Mucosa of descending colon (tissue), 3 donors: ENCODE data around the gene SETD2. TPM values are rescaled to one million over a fixed set of nuclear protein-coding genes. Genes with fewer than 3 reads are reported as not detected.

Experiments
- ATAC-seq: fragments of 200-7000 bp; cut with Tn5 transposase; one replicate; pipeline ENCODE4 v1.9.1; 2020; ENCODE audit warnings: mild to moderate bottlenecking, moderate library complexity
- DNase-seq, 3 donors: peaks; one replicate each; pipeline ENCODE4 v3.0.0-alpha.2; 2020
- H3K36me3 ChIP-seq: fragments of 200-600 bp; one replicate; pipeline ENCODE4 v1.8.0; 2021; ENCODE audit warnings: low read depth, mild to moderate bottlenecking
- H3K4me1 ChIP-seq: fragments of 200-600 bp; one replicate; pipeline ENCODE4 v1.8.0; 2021; ENCODE audit warnings: low read depth, mild to moderate bottlenecking
- H3K4me3 ChIP-seq: fragments of 200-600 bp; one replicate; pipeline ENCODE4 v1.8.0; 2021; ENCODE audit warnings: mild to moderate bottlenecking
- H3K9me3 ChIP-seq: fragments of 200-600 bp; one replicate; pipeline ENCODE4 v1.8.0; 2021; ENCODE audit warnings: mild to moderate bottlenecking
- intact Hi-C, 2 donors: fragments of 100-400 bp; cut with DNase I in 1 of 2; cut with micrococcal nuclease in 1 of 2; formaldehyde crosslinking; loops; one replicate each; pipeline versions ENCODE4 v1.11.0 to v1.11.1; 2022; cut with DNase I, micrococcal nuclease
- total RNA-seq, 3 donors: library from RNA; stranded (reverse); fragmentation: NEBNext Ultra II Directional in 2 of 3; extraction: Animal tissue kit (Norgen Biotek cat#: 25700) in 2 of 3; gene quantifications; one replicate each; pipeline versions ENCODE4 v1.2.1 to v1.2.4, GENCODE V29; 2021 to 2023
- TF ChIP-seq, protein P1 (sequence below): fragments of 200-600 bp; IDR thresholded peaks from one replicate; pipeline ENCODE4 v1.8.0; 2022; ENCODE audit warnings: antibody characterized with exemption, mild to moderate bottlenecking
- donor health status: DM: no; HTN: no; CAD: no; lungs with moderate emphysema.
- donor health status: DM: no; HTN: no; CAD: no.
- donor health status: DM: no; HTN: yes; CAD: no.

SETD2 gene
- total RNA-seq, 3 donors from 2014 or later = 41.5 to 71.1 (median 50.4) TPM

DNA sequence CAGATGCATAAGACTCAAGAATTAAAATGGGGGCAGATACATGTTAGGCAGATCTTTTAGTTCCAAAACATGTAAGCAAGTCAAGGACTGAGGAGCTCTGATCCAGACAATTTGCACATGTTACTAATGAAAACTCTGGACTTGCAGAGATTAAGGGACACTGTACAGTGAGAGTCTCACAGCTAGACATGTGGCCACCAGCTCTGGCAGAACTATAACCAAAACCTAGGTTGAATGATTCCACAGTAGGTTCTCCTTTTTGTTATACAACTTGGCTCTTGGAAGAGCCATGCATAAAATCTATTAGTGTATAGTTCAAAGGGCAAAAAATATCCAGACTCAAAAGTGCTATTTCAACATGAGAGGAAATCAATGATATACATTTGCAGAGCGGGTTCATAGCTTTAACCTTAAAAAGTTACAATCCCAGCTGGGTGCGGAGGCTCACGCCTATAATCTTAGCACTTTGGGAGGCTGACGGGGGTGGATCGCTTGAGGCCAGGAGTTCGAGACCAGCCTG, 61.8 kb downstream of the SETD2 start:
- DNase-seq = no peak
- H3K4me1 ChIP-seq = no peaks in the 10 kb centered on the region
- no peak for ATAC-seq
- TF ChIP-seq, protein P1, sequence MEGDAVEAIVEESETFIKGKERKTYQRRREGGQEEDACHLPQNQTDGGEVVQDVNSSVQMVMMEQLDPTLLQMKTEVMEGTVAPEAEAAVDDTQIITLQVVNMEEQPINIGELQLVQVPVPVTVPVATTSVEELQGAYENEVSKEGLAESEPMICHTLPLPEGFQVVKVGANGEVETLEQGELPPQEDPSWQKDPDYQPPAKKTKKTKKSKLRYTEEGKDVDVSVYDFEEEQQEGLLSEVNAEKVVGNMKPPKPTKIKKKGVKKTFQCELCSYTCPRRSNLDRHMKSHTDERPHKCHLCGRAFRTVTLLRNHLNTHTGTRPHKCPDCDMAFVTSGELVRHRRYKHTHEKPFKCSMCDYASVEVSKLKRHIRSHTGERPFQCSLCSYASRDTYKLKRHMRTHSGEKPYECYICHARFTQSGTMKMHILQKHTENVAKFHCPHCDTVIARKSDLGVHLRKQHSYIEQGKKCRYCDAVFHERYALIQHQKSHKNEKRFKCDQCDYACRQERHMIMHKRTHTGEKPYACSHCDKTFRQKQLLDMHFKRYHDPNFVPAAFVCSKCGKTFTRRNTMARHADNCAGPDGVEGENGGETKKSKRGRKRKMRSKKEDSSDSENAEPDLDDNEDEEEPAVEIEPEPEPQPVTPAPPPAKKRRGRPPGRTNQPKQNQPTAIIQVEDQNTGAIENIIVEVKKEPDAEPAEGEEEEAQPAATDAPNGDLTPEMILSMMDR = no peak
- no peaks in the 10 kb centered on the region for H3K9me3 ChIP-seq
- no peak overlapping the region for H3K4me3 ChIP-seq
- peaks cover 3% of the 10 kb centered on the region for H3K36me3 ChIP-seq
- intact Hi-C loops = no loop called here

DNA sequence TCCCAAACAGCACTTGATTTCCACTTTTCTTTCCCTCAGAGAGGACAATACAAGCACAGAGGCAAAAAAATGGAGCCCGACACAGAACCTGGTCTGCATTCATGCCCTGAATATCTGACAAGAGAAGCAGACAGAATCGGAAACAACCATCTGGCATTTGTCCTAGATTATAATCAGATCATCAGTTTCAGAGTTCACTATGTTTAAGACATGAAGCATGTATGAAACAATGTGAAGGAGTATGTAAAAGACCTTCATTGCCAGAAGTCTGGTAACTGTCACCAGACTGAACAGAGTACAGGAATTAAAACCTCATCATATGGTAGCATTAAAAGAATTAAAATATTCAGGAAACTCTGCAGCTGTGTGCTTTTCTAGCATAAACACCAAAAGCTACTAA, 65.0 kb downstream of the SETD2 start:
- Histone ChIP-seq H3K4me3 (no peak overlapping the region), H3K4me1 (no peaks in the 10 kb centered on the region), H3K36me3 (no peaks in the 10 kb centered on the region), H3K9me3 (no peaks in the 10 kb centered on the region)
- TF ChIP-seq, protein P1 = no peak
- no peak for DNase-seq
- intact Hi-C loops = no loop called here
- ATAC-seq = no peak

DNA sequence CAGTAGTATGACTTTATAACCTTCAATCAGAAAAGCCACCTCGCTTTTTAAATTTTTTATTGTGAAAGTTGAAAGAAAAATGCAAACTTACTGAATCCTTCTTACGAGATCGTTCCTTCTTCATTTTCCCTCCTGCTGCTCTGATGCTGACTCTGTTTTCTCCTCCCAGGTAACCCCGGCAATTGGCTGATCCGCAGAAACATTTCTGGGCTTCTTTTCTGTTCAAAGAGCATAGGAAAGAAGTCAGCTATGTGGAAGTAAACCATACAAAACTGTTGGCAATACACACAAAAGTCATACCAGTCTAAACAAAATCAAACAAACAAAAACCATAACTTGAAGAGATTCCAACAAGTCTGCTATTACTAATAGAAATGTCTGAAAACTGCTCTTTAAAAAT, 66.0 kb downstream of the SETD2 start:
- ATAC-seq = no peak

DNA sequence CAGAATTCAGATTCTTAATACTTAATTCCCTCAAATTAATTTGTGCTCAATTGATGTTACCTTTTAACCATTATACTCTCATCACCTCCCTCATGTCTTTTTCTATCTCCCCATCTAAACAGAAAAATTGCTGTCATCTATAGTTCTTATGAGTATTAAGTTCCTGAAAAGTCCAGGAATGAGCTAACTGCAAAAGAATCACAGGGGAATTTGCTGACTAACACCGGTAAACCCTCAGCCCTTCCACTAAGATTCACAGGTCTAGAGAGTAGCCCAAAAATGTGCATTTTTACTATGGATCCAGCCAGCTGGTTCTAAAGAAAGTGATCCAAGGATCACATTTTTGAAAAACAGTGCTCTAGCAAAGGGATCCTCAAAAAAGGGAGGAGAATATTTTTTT, 67.0 kb downstream of the SETD2 start:
- H3K9me3 ChIP-seq = no peaks in the 10 kb centered on the region
- DNase-seq (no peak), ATAC-seq (no peak)
- TF ChIP-seq, protein P1 = no peak
- H3K36me3 ChIP-seq = no peaks in the 10 kb centered on the region
- intact Hi-C loops = no loop called here
- H3K4me1 ChIP-seq = no peaks in the 10 kb centered on the region
- no peak overlapping the region for H3K4me3 ChIP-seq

More for the DNA sequence above, 66.0 kb downstream of the SETD2 start:
- H3K9me3 ChIP-seq = no peaks in the 10 kb centered on the region
- intact Hi-C loops = no loop called here
- H3K4me3 ChIP-seq = no peak overlapping the region
- TF ChIP-seq, protein P1 = no peak
- H3K4me1 ChIP-seq = no peaks in the 10 kb centered on the region
- H3K36me3 ChIP-seq = no peaks in the 10 kb centered on the region
- DNase-seq = no peak

DNA sequence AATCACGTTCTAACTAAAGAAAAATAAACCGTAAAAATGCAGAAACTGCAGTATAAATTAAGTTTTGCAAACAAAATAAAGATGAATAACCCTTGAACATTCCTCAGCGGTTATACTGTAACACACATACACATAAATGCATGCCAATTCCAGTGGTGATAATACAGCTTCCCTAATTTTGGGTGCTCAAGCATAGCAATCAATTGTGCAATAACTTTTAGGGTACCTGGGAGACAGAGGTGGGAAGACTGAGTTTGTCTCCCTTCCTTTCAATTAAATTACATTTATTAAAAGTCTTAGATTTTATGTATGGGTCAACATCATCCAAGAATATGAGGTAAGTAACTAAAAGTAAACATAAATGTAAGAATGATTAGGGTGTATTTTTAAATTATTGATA, 71.8 kb downstream of the SETD2 start:
- intact Hi-C loops = no loop called here
- H3K4me3 ChIP-seq = no peak overlapping the region
- no peak for ATAC-seq

More for the DNA sequence above, 71.8 kb downstream of the SETD2 start:
- H3K36me3 ChIP-seq = no peaks in the 10 kb centered on the region
- TF ChIP-seq, protein P1 = no peak
- H3K9me3 ChIP-seq = no peaks in the 10 kb centered on the region
- no peak for DNase-seq
- no peaks in the 10 kb centered on the region for H3K4me1 ChIP-seq
